ENCODE results near the gene ASCC3. TPM values are rescaled to one million over a fixed set of nuclear protein-coding genes. Genes with fewer than 3 reads are reported as not detected.

Gene ASCC3
- total and polyA plus RNA-seq, 2 donors (not counting 3 experiments of a cell fraction or from before 2014, with no cell fraction given): 15.7 to 57.2 TPM

GRCh38 chr6:100627911-100628758 is 253.0 kb downstream of the ASCC3 start:
- Histone ChIP-seq H3K9ac (replicated peaks; ENCODE audit: extremely low read depth, insufficient read depth, low read length) (no peak overlapping the region), H3K4me2 (ENCODE audit: insufficient read depth, low read length) (no peak overlapping the region), H3K36me3 (ENCODE audit: control insufficient read depth in 2 of 2, extremely low read depth in 1 of 2, insufficient read depth in 2 of 2, low read length in 2 of 2) (peaks cover 0 to 6% of the 10 kb centered on the region in 2 experiments), H3K9me1 (replicated peaks; ENCODE audit: control insufficient read depth, extremely low read depth, insufficient read depth, low read length) (no peaks in the 10 kb centered on the region), H3K79me2 (ENCODE audit: control insufficient read depth, insufficient read depth, low read length) (no peaks in the 10 kb centered on the region), H3K27me3 (ENCODE audit: control insufficient read depth in 2 of 2, insufficient read depth in 2 of 2, low read length in 2 of 2) (no peaks in the 10 kb centered on the region), H3K4me3 (replicated peaks in 1 of 3; ENCODE audit: insufficient read depth in 1 of 3, low read depth in 1 of 3, low read length in 3 of 3) (no peak overlapping the region), H3K27ac (ENCODE audit: insufficient read depth, low read depth, low read length) (no peak overlapping the region), H4K20me1 (replicated peaks; ENCODE audit: control insufficient read depth, extremely low read depth, insufficient read depth, low read length) (no peaks in the 10 kb centered on the region), H3K4me1 (ENCODE audit: control insufficient read depth, extremely low read depth, insufficient read depth, low read length) (no peaks in the 10 kb centered on the region), H3K9me3 (replicated peaks; ENCODE audit: control insufficient read depth, insufficient read depth, low read length) (no peaks in the 10 kb centered on the region), H2AFZ (ENCODE audit: low read depth, low read length) (no peak overlapping the region)
- FAIRE-seq: no peak
- POLR2A ChIA-PET: no interaction called here
- BruUV-seq (replicated peaks): no TSS peak
- intact Hi-C loops (cut with micrococcal nuclease) (no loop called here), dilution Hi-C loops (cut with MboI; ENCODE audit: extremely low pct_ligation_motif_present, low sequenced_read_pairs) (no loop called here)
- TF ChIP-seq POLR2A (IDR thresholded peaks at IDR 0.05; ENCODE audit: low read depth, low read length): no peak
- TF ChIP-seq GATA2 (IDR thresholded peaks at IDR 0.05; ENCODE audit: insufficient read depth, insufficient read length, low read depth, low read length): no peak
- TF ChIP-seq JUN (IDR thresholded peaks at IDR 0.05; ENCODE audit: borderline replicate concordance, insufficient read depth, insufficient read length, low read depth): no peak
- no peak for TF ChIP-seq MAX (IDR thresholded peaks at IDR 0.05; ENCODE audit: insufficient read depth, insufficient read length)
- TF ChIP-seq CTCF (IDR thresholded peaks at IDR 0.05; ENCODE audit: extremely low read depth in 1 of 2, insufficient read depth in 1 of 2, low read depth in 1 of 2, low read length in 2 of 2): no peak
- no peak for TF ChIP-seq FOS (IDR thresholded peaks at IDR 0.05; ENCODE audit: borderline replicate concordance, insufficient read depth, low read length)
- TF ChIP-seq POLR2AphosphoS5 (IDR thresholded peaks at IDR 0.05; ENCODE audit: insufficient read depth, low read depth, low read length): no peak
- no peak for TF ChIP-seq EZH2 (IDR thresholded peaks at IDR 0.05; ENCODE audit: borderline replicate concordance, low read depth, low read length, severe bottlenecking)
- TF ChIP-seq MYC (IDR thresholded peaks at IDR 0.05; ENCODE audit: low read depth, low read length): no peak
- CTCF ChIA-PET: no interaction called here
- no peak for DNase-seq (ENCODE audit: low read depth, low spot score)
